Neural progenitor cell (in vitro differentiated cells): ENCODE results near the gene NELL2. TPM values are rescaled to one million over a fixed set of nuclear protein-coding genes. Genes with fewer than 3 reads are reported as not detected.

Experiments
- DNase-seq: peaks from one replicate; pipeline ENCODE4 v3.0.0-alpha.2; 2016; ENCODE audit warnings: low spot score
- H2AFZ ChIP-seq: fragments of 200-600 bp; sonication (generic); replicated peaks from 2 replicates; pipeline ENCODE4 v1.6.1; 2016; ENCODE audit warnings: antibody characterized with exemption
- H3F3A ChIP-seq: fragments of 200-600 bp; sonication (generic); 2 replicates; pipeline ENCODE4 v1.6.1; 2016; ENCODE audit warnings: antibody characterized with exemption, low read depth
- H3K27ac ChIP-seq: fragments of 200-600 bp; sonication (generic); 2 replicates; pipeline ENCODE4 v1.5.1; 2016; ENCODE audit warnings: mild to moderate bottlenecking
- H3K27me3 ChIP-seq: fragments of 200-600 bp; sonication (generic); 2 replicates; pipeline ENCODE4 v1.6.1; 2016; ENCODE audit warnings: mild to moderate bottlenecking, moderate library complexity
- H3K36me3 ChIP-seq: fragments of 200-600 bp; sonication (generic); 2 replicates; pipeline ENCODE4 v1.5.1; 2016
- H3K4me1 ChIP-seq: fragments of 200-600 bp; sonication (generic); 2 replicates; pipeline ENCODE4 v1.6.1; 2016; ENCODE audit warnings: mixed run types
- H3K4me2 ChIP-seq: fragments of 200-600 bp; sonication (generic); 2 replicates; pipeline ENCODE4 v1.6.1; 2016
- H3K4me3 ChIP-seq: fragments of 200-600 bp; sonication (generic); 2 replicates; pipeline ENCODE4 v1.5.1; 2016
- H3K79me2 ChIP-seq: fragments of 200-600 bp; sonication (generic); 2 replicates; pipeline ENCODE4 v1.6.1; 2016; ENCODE audit warnings: low read depth
- H3K9ac ChIP-seq: fragments of 200-600 bp; sonication (generic); 2 replicates; pipeline ENCODE4 v1.6.1; 2016
- H3K9me3 ChIP-seq: fragments of 200-600 bp; sonication (generic); 2 replicates; pipeline ENCODE4 v1.5.1; 2016; ENCODE audit warnings: low read depth
- H4K20me1 ChIP-seq: fragments of 200-600 bp; sonication (generic); 2 replicates; pipeline ENCODE4 v1.6.1; 2016; ENCODE audit warnings: low read depth
- H3K27ac Mint-ChIP-seq: 3 replicates; pipeline ENCODE4 v1.8.0; 2021; ENCODE audit warnings: mixed read lengths
- H3K27me3 Mint-ChIP-seq: 2 replicates; pipeline ENCODE4 v1.8.0; 2022; ENCODE audit warnings: low read depth, mild to moderate bottlenecking, inconsistent platforms, moderate library complexity, mixed read lengths; ENCODE audit not compliant: insufficient read depth
- H3K36me3 Mint-ChIP-seq: 3 replicates; pipeline ENCODE4 v1.8.0; 2021; ENCODE audit warnings: mixed read lengths
- H3K4me1 Mint-ChIP-seq: 3 replicates; pipeline ENCODE4 v1.8.0; 2021; ENCODE audit warnings: mixed read lengths
- H3K4me3 Mint-ChIP-seq: 3 replicates; pipeline ENCODE4 v1.8.0; 2021; ENCODE audit warnings: mild to moderate bottlenecking, moderate library complexity, mixed read lengths
- H3K9me3 Mint-ChIP-seq: 3 replicates; pipeline ENCODE4 v1.8.0; 2020; ENCODE audit warnings: mixed read lengths
- EZH2 ChIP-seq: fragments of 200-600 bp; sonication (generic); IDR thresholded peaks from 2 replicates; pipeline ENCODE4 v1.6.1; 2017; ENCODE audit warnings: antibody characterized with exemption, mild to moderate bottlenecking, moderate library complexity
- EZH2phosphoT487 ChIP-seq: fragments of 200-600 bp; sonication (generic); IDR thresholded peaks from 2 replicates; pipeline ENCODE4 v1.6.1; 2017; ENCODE audit warnings: antibody characterized with exemption
- total RNA-seq: library from RNA; depleted of rRNA; stranded (reverse); fragments of >200 nt; gene quantifications from 2 replicates; pipeline ENCODE4 v1.2.3, GENCODE V29; 2015; ENCODE audit warnings: low replicate concordance
- TF ChIP-seq, protein P1 (sequence below): fragments of 200-600 bp; sonication (generic); IDR thresholded peaks from 2 replicates; pipeline ENCODE4 v1.5.1; 2017; ENCODE audit warnings: antibody characterized with exemption, mild to moderate bottlenecking

Gene NELL2
- total RNA-seq, 1 donor from 2014 or later = 398 TPM

GRCh38 chr12:44465139-44465538, 411.0 kb downstream of the NELL2 start:
- Histone ChIP-seq H3F3A (peaks cover 16% of the 10 kb centered on the region), H2AFZ (no peak overlapping the region), H3K79me2 (no peaks in the 10 kb centered on the region), H3K4me3 (no peak overlapping the region), H3K27me3 (no peaks in the 10 kb centered on the region), H3K4me1 (peaks cover 29% of the 10 kb centered on the region), H3K9me3 (no peaks in the 10 kb centered on the region), H3K27ac (no peak overlapping the region), H3K4me2 (peak overlapping the region; percentile 43), H3K9ac (no peak overlapping the region), H4K20me1 (no peaks in the 10 kb centered on the region), H3K36me3 (peaks cover 6% of the 10 kb centered on the region)
- Mint-ChIP-seq H3K4me1 (peaks cover 33% of the 10 kb centered on the region), H3K9me3 (peaks cover 35% of the 10 kb centered on the region), H3K27ac (peak overlapping the region; percentile 90), H3K27me3 (peaks cover 2% of the 10 kb centered on the region), H3K36me3 (peaks cover 18% of the 10 kb centered on the region), H3K4me3 (no peak overlapping the region)
- TF ChIP-seq, protein P1, sequence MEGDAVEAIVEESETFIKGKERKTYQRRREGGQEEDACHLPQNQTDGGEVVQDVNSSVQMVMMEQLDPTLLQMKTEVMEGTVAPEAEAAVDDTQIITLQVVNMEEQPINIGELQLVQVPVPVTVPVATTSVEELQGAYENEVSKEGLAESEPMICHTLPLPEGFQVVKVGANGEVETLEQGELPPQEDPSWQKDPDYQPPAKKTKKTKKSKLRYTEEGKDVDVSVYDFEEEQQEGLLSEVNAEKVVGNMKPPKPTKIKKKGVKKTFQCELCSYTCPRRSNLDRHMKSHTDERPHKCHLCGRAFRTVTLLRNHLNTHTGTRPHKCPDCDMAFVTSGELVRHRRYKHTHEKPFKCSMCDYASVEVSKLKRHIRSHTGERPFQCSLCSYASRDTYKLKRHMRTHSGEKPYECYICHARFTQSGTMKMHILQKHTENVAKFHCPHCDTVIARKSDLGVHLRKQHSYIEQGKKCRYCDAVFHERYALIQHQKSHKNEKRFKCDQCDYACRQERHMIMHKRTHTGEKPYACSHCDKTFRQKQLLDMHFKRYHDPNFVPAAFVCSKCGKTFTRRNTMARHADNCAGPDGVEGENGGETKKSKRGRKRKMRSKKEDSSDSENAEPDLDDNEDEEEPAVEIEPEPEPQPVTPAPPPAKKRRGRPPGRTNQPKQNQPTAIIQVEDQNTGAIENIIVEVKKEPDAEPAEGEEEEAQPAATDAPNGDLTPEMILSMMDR = peak; percentile 44
- TF ChIP-seq EZH2 (no peak), EZH2phosphoT487 (no peak)
- peak; percentile 9 for DNase-seq

GRCh38 chr12:44464180-44464579, 411.9 kb downstream of the NELL2 start:
- DNase-seq = peak; percentile 87
- peaks cover 18% of the 10 kb centered on the region for H3K36me3 Mint-ChIP-seq
- no peak overlapping the region for H3K4me3 Mint-ChIP-seq
- H3K4me2 ChIP-seq = peak overlapping the region; percentile 43
- H3K27ac ChIP-seq = peak overlapping the region; percentile 96
- no peak overlapping the region for H2AFZ ChIP-seq
- peaks cover 33% of the 10 kb centered on the region for H3K4me1 Mint-ChIP-seq
- H3K36me3 ChIP-seq = peaks cover 6% of the 10 kb centered on the region
- no peaks in the 10 kb centered on the region for H3K9me3 ChIP-seq
- no peak overlapping the region for H3K9ac ChIP-seq
- peaks cover 29% of the 10 kb centered on the region for H3K4me1 ChIP-seq
- H3K27ac Mint-ChIP-seq = peak overlapping the region; percentile 90
- H3K4me3 ChIP-seq = peak overlapping the region; percentile 15
- peaks cover 2% of the 10 kb centered on the region for H3K27me3 Mint-ChIP-seq
- H4K20me1 ChIP-seq = no peaks in the 10 kb centered on the region
- TF ChIP-seq EZH2 (no peak), EZH2phosphoT487 (peak; percentile 31)
- TF ChIP-seq, protein P1 = no peak
- H3K27me3 ChIP-seq = no peaks in the 10 kb centered on the region
- peaks cover 40% of the 10 kb centered on the region for H3K9me3 Mint-ChIP-seq
- H3F3A ChIP-seq = peaks cover 16% of the 10 kb centered on the region
- no peaks in the 10 kb centered on the region for H3K79me2 ChIP-seq

- peaks cover 35% of the 10 kb centered on the region for H3K9me3 Mint-ChIP-seq
- no peaks in the 10 kb centered on the region for H4K20me1 ChIP-seq
- no peak for DNase-seq
Measured at GRCh38 chr12:44462729-44463128, 413.4 kb downstream of the NELL2 start.

More at GRCh38 chr12:44462729-44463128, 413.4 kb downstream of the NELL2 start:
- H3K79me2 ChIP-seq = no peaks in the 10 kb centered on the region
- peak overlapping the region; percentile 6 for H3K27ac Mint-ChIP-seq
- peaks cover 16% of the 10 kb centered on the region for H3F3A ChIP-seq
- peaks cover 32% of the 10 kb centered on the region for H3K4me1 ChIP-seq
- no peak overlapping the region for H3K4me3 Mint-ChIP-seq
- H3K27me3 ChIP-seq = no peaks in the 10 kb centered on the region
- H3K4me2 ChIP-seq = no peak overlapping the region
- H3K27me3 Mint-ChIP-seq = peaks cover 2% of the 10 kb centered on the region
- no peak for TF ChIP-seq EZH2phosphoT487
- TF ChIP-seq, protein P1 = no peak
- no peak for TF ChIP-seq EZH2
- H2AFZ ChIP-seq = no peak overlapping the region
- peaks cover 6% of the 10 kb centered on the region for H3K36me3 ChIP-seq
- H3K9me3 ChIP-seq = no peaks in the 10 kb centered on the region
- H3K9ac ChIP-seq = no peak overlapping the region
- H3K4me1 Mint-ChIP-seq = peaks cover 33% of the 10 kb centered on the region
- peaks cover 16% of the 10 kb centered on the region for H3K36me3 Mint-ChIP-seq
- H3K4me3 ChIP-seq = no peak overlapping the region
- no peak overlapping the region for H3K27ac ChIP-seq
